GM13976 (cell line): ENCODE results near the gene CTSD.

ENCODE experiments used
- DNase-seq: peaks from one replicate; pipeline ENCODE4 v3.0.0; 2012; ENCODE audit warnings: low spot score
- in situ Hi-C: fragments of 300-500 bp; cut with MboI; formaldehyde crosslinking; loops from one replicate; pipeline ENCODE4 v1.12.0; 2022; ENCODE audit warnings: low sequenced_read_pairs, mixed read lengths, inconsistent platforms; ENCODE audit not compliant: unreplicated experiment
- TF ChIP-seq, protein P1 (sequence below): IDR thresholded peaks from 2 replicates; pipeline ENCODE4 v1.5.1; 2012; ENCODE audit warnings: borderline replicate concordance, mild to moderate bottlenecking; ENCODE audit not compliant: insufficient read depth; ENCODE audit errors: extremely low read depth, missing control alignments, control extremely low read depth

Gene CTSD

GRCh38 chr11:1763336-1763795 is 361 bp downstream of the CTSD start:
- no peak for DNase-seq
- TF ChIP-seq, protein P1, sequence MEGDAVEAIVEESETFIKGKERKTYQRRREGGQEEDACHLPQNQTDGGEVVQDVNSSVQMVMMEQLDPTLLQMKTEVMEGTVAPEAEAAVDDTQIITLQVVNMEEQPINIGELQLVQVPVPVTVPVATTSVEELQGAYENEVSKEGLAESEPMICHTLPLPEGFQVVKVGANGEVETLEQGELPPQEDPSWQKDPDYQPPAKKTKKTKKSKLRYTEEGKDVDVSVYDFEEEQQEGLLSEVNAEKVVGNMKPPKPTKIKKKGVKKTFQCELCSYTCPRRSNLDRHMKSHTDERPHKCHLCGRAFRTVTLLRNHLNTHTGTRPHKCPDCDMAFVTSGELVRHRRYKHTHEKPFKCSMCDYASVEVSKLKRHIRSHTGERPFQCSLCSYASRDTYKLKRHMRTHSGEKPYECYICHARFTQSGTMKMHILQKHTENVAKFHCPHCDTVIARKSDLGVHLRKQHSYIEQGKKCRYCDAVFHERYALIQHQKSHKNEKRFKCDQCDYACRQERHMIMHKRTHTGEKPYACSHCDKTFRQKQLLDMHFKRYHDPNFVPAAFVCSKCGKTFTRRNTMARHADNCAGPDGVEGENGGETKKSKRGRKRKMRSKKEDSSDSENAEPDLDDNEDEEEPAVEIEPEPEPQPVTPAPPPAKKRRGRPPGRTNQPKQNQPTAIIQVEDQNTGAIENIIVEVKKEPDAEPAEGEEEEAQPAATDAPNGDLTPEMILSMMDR = no peak
- in situ Hi-C loops = no loop called here

DNA sequence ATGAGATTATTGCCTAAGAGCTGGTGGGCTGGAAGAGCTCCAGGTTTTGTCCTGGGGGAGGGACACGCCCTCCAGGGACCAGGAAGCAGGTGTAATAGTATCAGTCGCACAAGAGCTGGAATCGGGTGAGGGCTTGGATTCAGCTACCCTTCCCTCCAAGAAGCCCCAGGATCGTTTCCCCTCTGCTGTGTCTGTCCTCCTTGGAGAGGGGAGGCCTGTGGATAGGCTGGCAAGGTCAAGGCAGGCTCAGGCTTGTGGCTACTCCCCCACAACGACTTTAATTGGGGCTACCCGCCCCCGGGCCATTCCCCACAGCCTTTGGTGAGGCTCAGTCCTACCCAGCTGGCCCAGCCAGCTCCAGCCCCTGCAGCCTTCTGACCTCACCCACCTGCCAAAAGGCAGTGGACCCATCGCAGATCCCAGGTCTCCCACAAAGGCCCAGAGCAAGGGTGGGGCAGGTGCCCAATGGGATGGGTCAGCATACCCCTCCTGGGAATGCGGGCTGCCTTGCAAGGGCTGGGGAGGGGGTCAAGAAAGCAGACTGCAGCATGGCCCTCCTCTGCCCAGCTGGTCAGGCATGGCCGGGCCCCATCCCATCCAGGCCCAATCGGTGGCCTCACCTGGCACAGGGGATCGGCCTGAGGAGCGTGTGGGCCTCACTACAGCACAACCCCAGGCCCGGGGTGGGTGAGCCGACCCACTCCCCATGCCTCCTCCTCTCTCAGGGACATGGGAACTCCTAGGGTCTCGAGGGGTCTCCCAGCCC is 1.0 kb downstream of the CTSD start:
- no peak for DNase-seq
- in situ Hi-C loops = no loop called here
- TF ChIP-seq, protein P1 = no peak

DNA sequence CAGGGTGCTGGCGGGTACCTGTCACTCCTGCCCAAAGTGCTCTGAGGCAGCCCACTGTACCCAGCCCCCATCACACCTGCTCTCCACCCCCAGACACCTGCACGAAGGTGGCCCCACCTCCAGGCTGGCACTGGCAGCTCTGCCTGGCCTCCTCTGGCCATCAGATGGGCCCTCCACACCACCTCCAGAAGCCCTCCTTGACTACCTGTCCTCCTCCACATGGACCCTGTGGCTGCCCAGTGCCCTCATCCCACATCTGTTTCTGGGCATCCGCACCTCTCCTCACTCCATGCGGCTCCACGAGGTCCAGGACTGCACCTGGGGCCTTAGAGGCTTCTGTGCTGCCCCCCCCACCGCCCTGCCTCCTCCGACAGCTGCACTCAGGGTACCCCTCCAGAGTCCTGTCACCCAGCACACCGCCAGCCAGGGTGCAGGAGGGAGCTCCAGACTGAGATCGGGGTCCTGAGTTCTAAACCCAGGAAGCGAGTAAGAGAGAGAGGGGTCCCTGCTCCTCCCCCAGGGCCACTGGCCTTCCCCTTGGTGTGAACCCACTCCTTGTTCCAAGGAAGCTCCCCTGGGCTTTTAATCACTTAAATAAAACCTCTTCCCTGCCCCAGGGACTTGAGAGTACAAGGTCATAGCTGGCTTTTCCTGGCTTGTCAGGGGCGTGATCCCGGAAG is 1.7 kb downstream of the CTSD start:
- DNase-seq = no peak
- TF ChIP-seq, protein P1 = no peak
- in situ Hi-C loops = no loop called here

DNA sequence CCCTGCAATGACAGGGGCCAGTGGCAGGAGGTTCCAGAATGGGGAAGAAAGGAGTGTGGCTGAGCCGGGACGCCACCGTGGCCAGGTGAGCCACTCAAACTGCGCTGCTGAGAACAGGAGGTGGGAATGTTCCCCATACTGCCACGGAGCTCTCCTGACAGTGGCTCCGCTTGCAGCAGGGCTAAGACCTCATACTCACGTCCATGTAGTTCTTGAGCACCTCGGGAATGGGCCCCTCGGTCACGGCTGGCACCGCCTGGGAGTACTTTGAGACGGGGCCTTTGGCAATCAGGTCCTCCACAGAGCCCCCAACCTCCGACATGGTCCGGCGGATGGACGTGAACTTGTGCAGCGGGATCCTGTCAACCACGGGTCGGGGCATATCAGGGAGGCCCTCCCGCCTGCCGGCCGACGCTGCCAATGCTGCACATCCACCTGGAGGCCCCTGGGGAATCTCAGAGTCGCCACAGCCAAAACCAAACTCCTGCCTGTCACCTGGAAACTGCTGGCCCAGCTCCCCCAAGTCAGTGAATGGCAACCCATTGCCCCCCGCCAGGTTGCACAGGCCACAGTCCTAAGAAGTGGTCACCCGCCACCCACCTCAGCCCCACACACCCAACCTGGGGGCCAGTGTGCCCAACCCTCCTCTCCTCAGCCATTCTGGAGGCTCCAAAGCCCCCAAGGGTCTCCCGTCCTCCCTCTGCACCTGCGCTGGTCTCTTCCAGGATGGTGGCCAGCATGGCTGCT is 2.4 kb downstream of the CTSD start:
- in situ Hi-C loops = no loop called here
- DNase-seq = no peak
- TF ChIP-seq, protein P1 = no peak

DNA sequence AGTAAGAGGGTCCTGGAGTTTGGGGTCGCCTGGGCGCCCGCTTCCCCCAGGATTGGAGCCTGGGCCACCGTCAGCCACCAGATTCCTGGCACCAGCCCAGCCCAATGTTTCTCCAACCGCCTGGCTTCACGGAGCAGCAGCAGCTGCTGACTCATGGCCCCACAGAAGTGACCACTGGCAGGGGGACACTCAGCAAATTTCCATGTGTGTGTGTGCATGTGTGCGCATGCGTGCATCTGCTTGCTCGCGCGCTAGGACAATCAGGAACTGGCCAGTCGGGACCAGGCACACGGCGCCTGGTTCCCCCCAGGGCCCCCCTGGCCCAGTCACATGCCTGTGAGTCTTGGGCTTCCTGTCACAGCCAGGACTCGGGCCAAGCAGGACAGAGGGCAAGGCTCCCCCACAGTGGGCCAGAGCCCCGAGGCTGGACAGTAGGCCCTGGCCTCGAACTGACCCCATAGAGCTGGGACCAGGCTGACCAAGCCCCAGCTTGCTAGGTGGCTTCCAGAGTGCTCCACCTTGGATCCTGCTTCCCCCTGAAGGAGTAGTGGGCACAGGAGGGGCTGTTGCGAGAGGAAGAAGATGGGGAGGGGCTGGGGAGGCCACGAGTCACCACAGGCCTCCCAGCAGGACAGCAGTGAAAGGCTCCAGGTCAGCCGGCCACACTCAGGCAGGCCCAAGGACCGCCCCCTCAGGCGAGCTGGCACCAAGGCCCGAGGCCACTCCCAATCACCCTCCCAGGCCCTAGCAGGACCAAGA is 3.2 kb downstream of the CTSD start:
- DNase-seq = no peak
- in situ Hi-C loops = no loop called here
- TF ChIP-seq, protein P1 = no peak

DNA sequence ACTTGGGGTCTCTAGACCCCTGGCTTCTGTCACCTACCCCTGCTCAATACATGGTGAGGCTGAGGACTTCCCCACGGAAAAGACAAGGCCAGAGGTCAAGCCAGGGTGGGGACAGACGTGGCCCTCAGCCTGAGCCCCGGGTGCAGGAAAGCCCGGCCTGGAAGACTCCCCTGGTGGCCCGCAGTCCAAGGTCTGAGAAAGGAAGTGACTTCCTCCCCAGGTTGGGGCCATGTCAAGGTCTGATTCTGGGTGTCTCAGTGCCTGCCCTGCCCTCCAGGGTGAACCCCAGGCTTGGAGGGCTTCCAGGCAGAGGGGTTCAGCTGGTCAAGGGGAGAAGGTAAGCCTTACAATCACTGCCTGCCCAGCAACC is 3.9 kb downstream of the CTSD start:
- in situ Hi-C loops = no loop called here
- DNase-seq = no peak
- TF ChIP-seq, protein P1 = no peak
